Esophagus squamous epithelium (tissue), 5 donors: ENCODE data around the gene ABO. TPM values are rescaled to one million over a fixed set of nuclear protein-coding genes. Genes with fewer than 3 reads are reported as not detected.
"Not testable (repeated sequence)": the region's sequence is repeated elsewhere in the genome, so short reads cannot be mapped to it uniquely, and the experiment has no call there.

Experiments used
- DNase-seq: peaks from one replicate; lab custom pipeline; 2025; lab: John Stamatoyannopoulos, UW
- H3K27ac ChIP-seq, 4 donors: fragments of 200-600 bp; sonication (generic); one replicate each; pipeline ENCODE4 v1.5.1; 2016 to 2019; ENCODE audit warnings: mild to moderate bottlenecking in 1 of 4
- H3K27me3 ChIP-seq, 4 donors: fragments of 200-600 bp; sonication (generic); 1 replicate in 3 of 4; 2 replicates in 1 of 4; pipeline versions ENCODE4 v1.5.1 to v1.6.0; 2017 to 2021; ENCODE audit warnings: antibody characterized with exemption in 1 of 4
- H3K36me3 ChIP-seq, 3 donors: fragments of 200-600 bp; sonication (generic); one replicate each; pipeline ENCODE4 v1.5.1; 2016 to 2019
- H3K4me1 ChIP-seq, 3 donors: fragments of 200-600 bp; sonication (generic); one replicate each; pipeline ENCODE4 v1.5.1; 2017 to 2019
- H3K4me3 ChIP-seq, 4 donors: fragments of 200-600 bp; sonication (generic); 1 replicate in 3 of 4; 2 replicates in 1 of 4; pipeline ENCODE4 v1.5.1; 2016 to 2019; ENCODE audit warnings: mild to moderate bottlenecking in 2 of 4, moderate library complexity in 1 of 4
- H3K9me3 ChIP-seq, 3 donors: fragments of 200-600 bp; sonication (generic); one replicate each; pipeline ENCODE4 v1.5.1; 2016 to 2019
- POLR2A ChIP-seq, 4 donors: fragments of 450-650 bp; IDR thresholded peaks; one replicate each; pipeline ENCODE4 v1.6.1; 2017; ENCODE audit warnings: antibody characterized with exemption in 4 of 4, mild to moderate bottlenecking in 4 of 4, moderate library complexity in 3 of 4
- WGBS, 2 donors: methylation state at CpG; one replicate each; pipeline ENCODE4 v1.1.5; 2018; 5-methylcytosine and 5-hydroxymethylcytosine counted together
- intact Hi-C: fragments of 100-400 bp; cut with DNase I; formaldehyde crosslinking; loops from one replicate; pipeline ENCODE4 v1.15.0; 2022
- total RNA-seq, 4 donors: library from RNA; depleted of rRNA; stranded (reverse); fragments of >200 nt; gene quantifications; one replicate each; pipeline ENCODE4 v1.1.0, GENCODE V29; 2016
- TF ChIP-seq, protein P1 (sequence below), 6 experiments: fragments of 450-650 bp in 4 of 6; fragments of 200-600 bp in 2 of 6; sonication (generic) in 2 of 6; IDR thresholded peaks; one replicate each; pipeline ENCODE4 v1.5.1; 2016 to 2019; ENCODE audit warnings: antibody characterized with exemption in 6 of 6, mild to moderate bottlenecking in 4 of 6, moderate library complexity in 4 of 6
- donor health status: DM: yes; HTN: yes; CAD: no.

ABO gene
- total RNA-seq, 4 donors from 2014 or later: 3.4 to 48.8 (median 8.2) TPM

GRCh38 chr9:133221177-133221809, 53.7 kb downstream of the ABO start:
- no peak overlapping the region for H3K27ac ChIP-seq
- H3K27me3 ChIP-seq: peaks cover 0 to 54% (median 0%) of the 10 kb centered on the region in 4 donors
- TF ChIP-seq, protein P1, sequence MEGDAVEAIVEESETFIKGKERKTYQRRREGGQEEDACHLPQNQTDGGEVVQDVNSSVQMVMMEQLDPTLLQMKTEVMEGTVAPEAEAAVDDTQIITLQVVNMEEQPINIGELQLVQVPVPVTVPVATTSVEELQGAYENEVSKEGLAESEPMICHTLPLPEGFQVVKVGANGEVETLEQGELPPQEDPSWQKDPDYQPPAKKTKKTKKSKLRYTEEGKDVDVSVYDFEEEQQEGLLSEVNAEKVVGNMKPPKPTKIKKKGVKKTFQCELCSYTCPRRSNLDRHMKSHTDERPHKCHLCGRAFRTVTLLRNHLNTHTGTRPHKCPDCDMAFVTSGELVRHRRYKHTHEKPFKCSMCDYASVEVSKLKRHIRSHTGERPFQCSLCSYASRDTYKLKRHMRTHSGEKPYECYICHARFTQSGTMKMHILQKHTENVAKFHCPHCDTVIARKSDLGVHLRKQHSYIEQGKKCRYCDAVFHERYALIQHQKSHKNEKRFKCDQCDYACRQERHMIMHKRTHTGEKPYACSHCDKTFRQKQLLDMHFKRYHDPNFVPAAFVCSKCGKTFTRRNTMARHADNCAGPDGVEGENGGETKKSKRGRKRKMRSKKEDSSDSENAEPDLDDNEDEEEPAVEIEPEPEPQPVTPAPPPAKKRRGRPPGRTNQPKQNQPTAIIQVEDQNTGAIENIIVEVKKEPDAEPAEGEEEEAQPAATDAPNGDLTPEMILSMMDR (IDR thresholded peaks at IDR 0.05): no peak
- TF ChIP-seq POLR2A (IDR thresholded peaks at IDR 0.05): no peak
- 72 to 77% methylated on average over 11 to 12 of the region's 12 CpGs for WGBS, 2 donors
- no peak for DNase-seq
- H3K4me1 ChIP-seq: peaks cover 0 to 9% (median 0%) of the 10 kb centered on the region in 3 donors
- H3K9me3 ChIP-seq: no peaks in the 10 kb centered on the region
- intact Hi-C loops: no loop called here
- no peak overlapping the region for H3K4me3 ChIP-seq
- H3K36me3 ChIP-seq: no peaks in the 10 kb centered on the region

DNA sequence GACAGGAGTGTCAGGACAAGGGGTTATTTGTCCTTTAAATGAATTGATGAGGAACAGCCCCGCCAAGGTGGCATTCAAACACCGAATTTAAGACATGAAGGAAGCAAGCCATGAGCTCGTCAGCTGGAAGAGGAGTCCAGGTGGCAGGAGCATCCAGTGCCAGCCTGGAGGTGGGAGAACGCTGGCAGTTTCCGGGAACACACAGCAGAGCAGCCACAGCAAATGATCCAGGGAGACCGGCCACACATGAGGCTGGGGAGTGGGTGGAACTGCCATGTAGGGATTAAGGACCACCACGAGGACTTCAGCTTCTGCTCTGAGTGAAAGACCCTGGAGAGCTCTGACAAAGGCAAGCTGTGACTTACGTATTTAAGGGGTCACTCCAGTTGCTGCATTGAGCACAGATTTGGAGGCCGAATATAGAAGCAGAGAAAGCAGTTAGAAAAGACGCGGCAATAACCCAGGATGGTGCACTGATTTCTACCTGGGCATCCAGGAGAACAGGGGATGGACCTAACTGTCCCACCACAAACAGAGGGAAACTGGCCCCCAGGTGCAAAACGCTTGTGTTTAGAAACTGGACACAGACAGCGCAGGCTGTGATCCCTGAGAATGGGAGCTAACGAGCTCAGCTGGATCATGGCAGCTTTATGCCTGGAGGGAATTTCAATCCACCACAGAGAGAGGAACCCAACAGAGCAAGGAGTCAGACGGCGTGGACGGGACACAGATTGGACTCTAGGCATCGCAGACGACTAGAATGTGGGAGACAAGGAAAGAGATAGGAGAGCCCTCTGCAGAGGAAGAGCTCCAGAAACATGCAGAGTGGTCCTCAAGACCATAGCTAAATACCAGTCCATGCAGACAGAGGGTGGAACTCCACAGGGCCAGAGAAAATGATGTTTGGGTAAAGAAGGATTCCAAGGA, 56.7 kb downstream of the ABO start:
- H3K4me3 ChIP-seq: not testable (repeated sequence)

DNA sequence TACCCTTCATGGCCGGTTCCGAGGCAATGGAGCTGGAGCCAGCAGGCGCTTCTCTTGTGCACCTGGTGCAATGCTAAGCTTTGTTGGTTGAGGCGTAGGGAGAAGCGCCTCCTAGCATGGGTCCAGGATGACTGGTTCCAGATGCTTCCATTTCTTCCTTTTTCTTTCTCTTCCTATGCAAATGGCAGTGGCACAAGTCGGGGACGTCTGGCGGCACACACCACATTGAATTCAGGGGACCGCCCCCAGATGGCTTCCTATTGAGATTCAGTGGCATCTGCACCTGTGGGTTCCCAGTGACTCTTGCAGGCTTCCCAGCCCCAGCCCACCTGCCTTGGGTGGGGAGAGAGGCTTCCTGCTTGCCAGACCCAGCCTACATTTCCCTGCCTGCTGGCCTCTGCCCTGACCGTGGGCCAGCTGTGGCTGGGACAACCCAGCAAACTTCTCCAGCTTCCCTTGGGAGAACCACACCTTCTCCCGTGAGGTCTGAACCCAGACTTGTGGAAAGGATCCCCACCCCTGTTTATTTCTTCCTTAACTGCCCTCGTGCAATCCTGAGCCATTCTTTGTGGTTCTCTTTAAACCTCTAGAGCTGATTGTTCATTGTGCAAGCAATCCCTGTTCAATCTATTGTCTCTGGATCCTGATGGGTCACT, 57.5 kb downstream of the ABO start:
- intact Hi-C loops: not testable (repeated sequence)
- 40 to 57% methylated on average over 6 to 9 of the region's 12 CpGs for WGBS, 2 donors

More for the DNA sequence above, 56.7 kb downstream of the ABO start:
- H3K9me3 ChIP-seq, intact Hi-C loops, DNase-seq, H3K27ac ChIP-seq, H3K4me1 ChIP-seq, H3K36me3 ChIP-seq: not testable (repeated sequence)
- H3K27me3 ChIP-seq: peaks cover 0 to 40% (median 0%) of the 10 kb centered on the region in 4 donors
- 71 to 77% methylated on average over 17 to 18 of the region's 19 CpGs for WGBS, 2 donors

DNA sequence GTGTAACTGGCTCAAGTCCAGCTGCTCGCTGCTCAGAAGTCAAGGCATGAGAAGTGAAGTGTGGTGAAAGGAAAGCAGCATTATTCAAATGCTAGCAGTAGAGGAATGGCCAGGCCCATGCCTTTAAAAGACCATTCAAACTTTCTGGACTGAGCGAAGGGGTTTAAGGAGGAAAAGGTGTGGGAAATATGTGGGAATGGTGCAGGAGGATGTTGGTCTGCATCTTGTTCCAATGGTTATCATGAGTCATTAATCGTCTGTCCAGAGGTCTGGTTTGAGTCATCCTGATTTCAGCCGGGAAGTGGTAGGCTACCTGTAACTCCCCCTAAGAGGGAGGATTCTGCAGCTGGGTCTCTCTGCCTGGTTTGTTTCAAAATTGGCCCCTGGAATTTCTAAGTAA, 60.7 kb downstream of the ABO start:
- H3K36me3 ChIP-seq, H3K4me3 ChIP-seq, H3K4me1 ChIP-seq, H3K9me3 ChIP-seq, H3K27ac ChIP-seq, DNase-seq, intact Hi-C loops: not testable (repeated sequence)
- H3K27me3 ChIP-seq: peaks cover 0 to 54% (median 0%) of the 10 kb centered on the region in 4 donors
- 41 to 47% methylated on average over 4 of the region's 4 CpGs for WGBS, 2 donors

More for the DNA sequence above, 57.5 kb downstream of the ABO start:
- not testable (repeated sequence) for H3K9me3 ChIP-seq, H3K4me1 ChIP-seq, H3K27ac ChIP-seq, H3K36me3 ChIP-seq, DNase-seq, H3K4me3 ChIP-seq
- H3K27me3 ChIP-seq: peaks cover 0 to 44% (median 0%) of the 10 kb centered on the region in 4 donors

- Histone ChIP-seq H3K27me3 (peaks cover 0 to 62% (median 0%) of the 10 kb centered on the region in 4 donors), H3K9me3 (peaks cover 0 to 5% (median 0%) of the 10 kb centered on the region in 3 donors), H3K36me3 (no peaks in the 10 kb centered on the region), H3K4me3 (no peak overlapping the region), H3K27ac (no peak overlapping the region), H3K4me1 (no peaks in the 10 kb centered on the region)
- no peak for DNase-seq
- intact Hi-C loops: no loop called here
- 85 to 90% methylated on average over 5 to 7 of the region's 7 CpGs for WGBS, 2 donors
- no peak for TF ChIP-seq POLR2A (IDR thresholded peaks at IDR 0.05)
- TF ChIP-seq, protein P1 (IDR thresholded peaks at IDR 0.05): no peak
Observed at GRCh38 chr9:133210609-133211008, 64.4 kb downstream of the ABO start.

DNA sequence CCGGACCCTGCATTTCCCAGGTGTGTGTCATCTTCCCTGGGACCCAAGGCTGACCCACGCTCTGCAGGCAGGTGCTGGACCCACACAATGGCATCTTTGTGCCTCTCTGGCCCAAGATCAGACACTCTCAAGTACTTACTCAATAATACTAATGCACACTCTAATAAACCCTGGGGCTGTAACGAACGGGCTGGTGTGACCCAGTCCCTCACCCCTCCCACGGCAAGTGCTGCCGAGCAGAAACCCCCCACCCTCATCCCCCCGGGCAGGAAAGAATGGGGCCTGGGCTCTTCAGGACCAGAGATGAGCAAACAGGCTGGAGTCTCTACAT, 64.8 kb downstream of the ABO start:
- 23 to 49% methylated on average over 3 to 5 of the region's 7 CpGs for WGBS, 2 donors
- Histone ChIP-seq H3K9me3 (peaks cover 0 to 5% (median 0%) of the 10 kb centered on the region in 3 donors), H3K4me1 (no peaks in the 10 kb centered on the region), H3K4me3 (no peak overlapping the region), H3K36me3 (no peaks in the 10 kb centered on the region), H3K27me3 (peaks cover 0 to 63% (median 0%) of the 10 kb centered on the region in 4 donors), H3K27ac (no peak overlapping the region)
- intact Hi-C loops: no loop called here
- no peak for DNase-seq
- no peak for TF ChIP-seq POLR2A (IDR thresholded peaks at IDR 0.05)
- TF ChIP-seq, protein P1 (IDR thresholded peaks at IDR 0.05): no peak

GRCh38 chr9:133209327-133210201, 65.4 kb downstream of the ABO start:
- H3K27ac ChIP-seq, intact Hi-C loops, H3K9me3 ChIP-seq, H3K4me3 ChIP-seq, H3K4me1 ChIP-seq, H3K36me3 ChIP-seq, DNase-seq: not testable (repeated sequence)
- peaks cover 0 to 64% (median 0%) of the 10 kb centered on the region in 4 donors for H3K27me3 ChIP-seq
- 73 to 79% methylated on average over 9 to 18 of the region's 29 CpGs for WGBS, 2 donors

GRCh38 chr9:133208880-133209300, 66.1 kb downstream of the ABO start, which contains the start of gene OBP2B:
Gene OBP2B, minus strand, starts transcription at chr9:133209250. Its CDS starts 51 bp downstream, at chr9:133209199.
- DNase-seq, H3K27ac ChIP-seq, intact Hi-C loops, H3K36me3 ChIP-seq, H3K4me3 ChIP-seq, H3K4me1 ChIP-seq, H3K9me3 ChIP-seq: not testable (repeated sequence)
- H3K27me3 ChIP-seq: peaks cover 0 to 68% (median 0%) of the 10 kb centered on the region in 4 donors
- no CpG with 5 or more reads among the region's 18 CpGs for WGBS, 2 donors
